ENCODE results near the gene DGUOK.

GRCh38 chr2:73895473-73895872, 31.2 kb upstream of the DGUOK start:
- TF ChIP-seq CTCF (IDR thresholded peaks at IDR 0.05; ENCODE audit: low read length) (no peak), EZH2 (IDR thresholded peaks at IDR 0.05; ENCODE audit: borderline replicate concordance, low read length) (no peak)

Data from OCI-LY1 (cell line).